GOT3 (cell line): Measurements from ENCODE around the gene CSNK1A1.
"Not testable (repeated sequence)": the region's sequence is repeated elsewhere in the genome, so short reads cannot be mapped to it uniquely, and the experiment has no call there.

Source experiments
- DNase-seq: peaks from one replicate; lab custom pipeline; 2025; ENCODE audit warnings: mixed read lengths; lab: John Stamatoyannopoulos, UW

The CSNK1A1 gene

DNA sequence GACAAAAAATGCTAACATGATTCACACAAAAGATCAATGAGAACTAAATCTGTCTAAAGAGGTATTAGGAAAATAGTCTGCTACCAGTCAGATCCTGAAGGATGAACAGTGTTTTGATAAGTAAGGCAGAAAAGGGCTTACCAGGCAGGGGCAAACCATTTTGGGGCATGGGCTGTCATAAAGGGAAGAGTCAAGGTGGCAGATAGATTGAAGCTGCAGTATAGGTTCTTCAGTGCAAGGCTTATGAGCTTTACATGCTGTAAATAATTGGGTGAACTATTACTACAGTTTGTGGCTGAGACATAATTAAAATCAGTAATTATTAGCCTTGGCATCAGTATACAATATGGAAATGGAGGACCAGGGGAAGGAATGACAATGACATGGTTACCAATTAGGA is 21.8 kb downstream of the CSNK1A1 start:
- DNase-seq = no peak

DNA sequence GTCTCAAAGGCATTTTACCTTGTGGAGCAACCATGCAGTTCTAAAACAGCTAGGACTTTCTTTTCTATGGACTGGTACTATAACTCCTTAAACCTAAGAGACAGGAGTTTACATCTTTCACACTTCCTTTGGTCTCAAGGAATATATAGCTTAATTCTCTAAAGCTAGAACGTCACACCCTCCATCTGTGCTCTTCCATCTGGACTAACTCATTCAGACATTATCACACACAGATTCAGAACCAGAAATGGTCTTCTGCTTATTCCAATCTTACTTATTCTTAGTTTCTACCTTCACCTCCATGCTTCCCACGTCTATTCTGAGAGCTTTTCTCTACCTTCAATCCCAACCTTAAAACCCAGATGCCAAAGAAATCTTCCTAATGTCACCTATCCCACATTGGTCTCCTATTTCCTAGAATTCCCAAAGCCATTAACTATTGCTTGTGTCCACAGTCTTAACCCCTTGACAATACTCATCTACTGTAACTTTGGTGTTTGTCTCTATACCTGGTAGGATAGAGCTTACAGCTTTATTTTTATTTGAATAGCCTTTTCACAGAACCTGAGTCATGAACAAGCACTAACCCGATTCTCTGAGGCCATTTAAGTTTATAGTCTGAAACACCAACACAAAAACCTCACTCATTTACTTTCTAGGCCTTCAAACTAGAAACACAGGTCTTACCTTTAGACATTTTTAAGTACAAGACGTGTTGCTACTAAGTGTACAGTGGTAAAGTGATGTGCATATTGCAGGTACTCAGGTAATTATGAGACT is 22.8 kb downstream of the CSNK1A1 start:
- DNase-seq = no peak

DNA sequence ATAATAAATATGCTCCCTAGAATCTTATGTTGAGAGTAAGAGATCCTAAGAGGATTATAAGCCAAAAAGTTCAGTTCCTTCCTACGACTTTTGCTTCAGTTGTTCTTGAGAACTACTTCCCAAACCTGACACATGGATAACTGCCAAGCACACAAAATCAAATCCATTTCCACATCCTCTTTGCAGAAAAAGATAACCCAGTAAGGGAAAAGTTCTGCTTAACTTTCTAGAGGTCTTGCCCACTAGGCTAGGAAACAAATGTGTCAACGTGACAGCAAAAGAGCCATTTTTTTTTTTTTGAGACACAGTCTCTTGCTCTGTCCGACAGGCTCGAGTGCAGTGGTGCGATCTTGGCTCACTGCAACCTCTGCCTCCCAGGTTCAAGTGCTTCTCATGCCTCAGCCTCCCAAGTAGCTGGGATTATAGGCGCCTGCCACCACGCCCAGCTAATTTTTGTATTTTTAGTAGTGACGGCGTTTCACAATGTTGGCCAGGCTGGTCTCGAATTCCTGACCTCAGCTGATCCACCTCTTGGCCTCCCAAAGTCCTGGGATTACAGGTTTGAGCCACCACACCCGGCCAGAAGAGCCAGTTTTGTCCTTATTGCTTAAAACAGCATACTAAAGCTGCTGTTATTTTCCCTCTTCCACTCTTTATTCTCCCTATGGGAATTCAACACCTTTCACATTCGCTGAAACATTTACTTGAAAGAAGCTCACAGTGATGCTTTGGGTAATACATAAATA is 24.2 kb downstream of the CSNK1A1 start:
- no peak for DNase-seq

DNA sequence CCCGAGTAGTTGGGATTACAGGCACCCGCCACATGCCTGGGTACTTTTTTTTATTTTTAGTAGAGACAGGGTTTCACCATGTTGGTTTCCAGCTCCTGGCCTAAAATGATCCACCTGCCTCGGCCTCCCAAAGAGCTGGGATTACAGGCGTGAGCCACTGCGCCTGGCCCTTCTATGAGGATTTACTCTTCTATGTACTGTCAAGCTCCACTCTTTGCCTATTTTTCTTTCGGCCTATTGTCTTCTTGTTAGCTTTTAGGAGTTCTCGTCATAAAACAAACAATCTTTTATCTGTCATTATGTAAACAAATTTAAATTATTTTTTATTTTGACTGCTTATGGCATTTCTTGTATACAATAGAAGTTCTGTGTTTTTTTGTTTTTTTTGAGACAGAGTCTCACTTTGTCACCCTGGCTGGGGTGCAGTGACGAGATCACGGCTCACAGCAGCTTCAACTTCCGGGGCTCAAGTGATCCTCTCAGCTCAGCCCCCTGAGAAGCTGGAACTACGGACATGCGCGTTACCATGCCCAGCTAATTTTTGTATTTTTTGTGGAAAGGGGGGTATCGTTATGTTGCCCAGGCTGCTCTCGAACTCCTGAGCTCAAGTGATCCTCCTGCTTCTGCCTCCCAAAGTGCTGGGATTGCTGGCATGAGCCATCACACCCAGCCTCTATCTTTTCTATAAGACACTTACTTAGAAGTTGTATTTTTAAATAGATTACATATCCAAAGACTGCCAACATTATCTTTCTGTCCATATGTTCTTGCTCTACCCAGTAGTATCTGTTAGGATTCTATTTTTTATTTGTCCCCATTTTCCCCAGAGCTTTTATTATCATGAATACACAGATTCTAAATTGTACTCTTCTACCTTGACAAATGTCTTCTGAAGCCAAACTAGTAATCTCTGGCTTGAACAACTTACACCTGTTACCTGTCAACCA is 29.2 kb downstream of the CSNK1A1 start:
- DNase-seq = no peak

DNA sequence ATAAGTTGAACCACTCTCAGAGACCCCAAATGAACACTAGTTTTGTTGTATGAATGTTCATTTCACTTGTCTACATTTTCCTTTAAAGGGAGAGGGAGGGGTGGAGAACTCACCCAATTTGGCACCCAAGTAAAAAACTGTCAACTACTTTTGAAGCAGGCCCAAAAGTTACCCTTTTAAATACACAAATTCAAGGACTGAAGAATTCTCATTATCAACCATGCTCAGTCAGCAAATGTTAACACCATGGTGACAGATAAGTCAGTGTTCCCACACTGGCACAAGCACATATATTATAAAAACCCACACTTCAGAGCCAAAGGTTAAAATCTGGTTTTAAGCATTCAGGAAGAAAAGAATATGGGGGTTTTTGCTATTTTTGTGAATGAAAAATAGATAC is 31.6 kb downstream of the CSNK1A1 start:
- no peak for DNase-seq

DNA sequence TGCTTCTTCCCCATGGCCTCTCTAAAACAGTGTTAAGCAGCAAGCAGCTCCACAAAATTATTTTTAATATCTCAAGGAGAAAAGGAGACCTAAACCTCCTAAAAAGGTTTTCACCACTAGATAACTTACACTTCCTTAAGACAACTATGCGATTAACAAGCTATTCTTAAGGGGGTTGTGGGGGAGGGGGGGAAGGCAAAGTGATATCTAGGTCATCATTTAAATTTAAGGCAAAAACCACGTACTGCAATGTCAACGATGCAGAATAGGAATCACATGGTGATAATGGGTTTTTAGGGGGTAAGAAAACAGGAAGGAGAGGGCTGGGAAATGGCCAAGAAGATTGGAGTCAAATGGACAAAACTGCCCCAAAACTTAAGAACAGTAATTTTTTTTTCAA is 32.6 kb downstream of the CSNK1A1 start:
- DNase-seq = no peak

DNA sequence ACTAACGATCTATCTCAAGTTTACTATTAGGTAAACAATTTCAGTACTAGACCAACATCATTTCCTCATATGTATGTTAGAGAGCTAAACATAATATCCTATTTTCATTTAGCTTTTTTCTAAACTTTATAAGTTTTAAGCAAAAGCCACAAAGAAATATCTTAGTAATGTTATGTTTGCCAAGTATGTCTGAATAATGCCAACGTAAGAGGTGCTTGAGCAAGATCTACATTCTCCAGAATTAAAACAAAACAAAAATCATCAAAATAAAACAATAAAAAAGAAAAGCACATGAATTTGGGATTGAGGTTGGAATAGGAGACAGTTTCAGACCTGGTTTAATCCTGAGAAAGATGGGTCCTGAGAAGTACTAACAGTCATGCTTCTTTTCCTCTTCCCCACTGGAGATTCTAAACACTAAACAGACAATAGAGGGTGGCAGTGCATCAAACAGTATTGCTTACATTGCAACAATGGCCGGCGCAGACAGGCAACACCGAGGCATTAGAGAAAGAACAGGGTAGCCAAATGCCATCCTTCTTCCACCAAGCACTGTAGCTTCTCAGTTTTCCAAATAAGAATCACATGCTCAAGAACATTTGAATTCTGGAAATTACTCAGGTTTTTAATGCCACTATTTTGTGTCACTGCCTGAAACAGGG is 33.6 kb downstream of the CSNK1A1 start:
- DNase-seq = no peak

DNA sequence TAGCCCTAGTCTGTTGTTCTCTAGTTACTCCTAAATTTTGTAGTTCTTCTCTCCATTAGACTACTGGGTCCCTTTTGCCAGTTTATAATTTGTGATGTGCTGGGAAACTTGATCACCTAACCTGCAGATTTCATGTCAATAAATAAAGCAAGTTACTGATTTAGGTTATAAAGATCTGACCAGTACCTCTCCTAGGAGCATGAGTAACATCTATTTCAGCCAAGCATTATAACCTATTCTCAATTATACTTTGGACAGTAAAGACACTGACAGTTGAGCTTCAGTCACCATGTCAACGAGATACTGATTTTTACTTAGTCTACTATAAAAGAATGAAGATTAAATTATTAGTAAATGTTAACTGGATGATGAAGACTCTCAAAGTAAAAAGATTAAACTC is 36.7 kb downstream of the CSNK1A1 start:
- DNase-seq = no peak

DNA sequence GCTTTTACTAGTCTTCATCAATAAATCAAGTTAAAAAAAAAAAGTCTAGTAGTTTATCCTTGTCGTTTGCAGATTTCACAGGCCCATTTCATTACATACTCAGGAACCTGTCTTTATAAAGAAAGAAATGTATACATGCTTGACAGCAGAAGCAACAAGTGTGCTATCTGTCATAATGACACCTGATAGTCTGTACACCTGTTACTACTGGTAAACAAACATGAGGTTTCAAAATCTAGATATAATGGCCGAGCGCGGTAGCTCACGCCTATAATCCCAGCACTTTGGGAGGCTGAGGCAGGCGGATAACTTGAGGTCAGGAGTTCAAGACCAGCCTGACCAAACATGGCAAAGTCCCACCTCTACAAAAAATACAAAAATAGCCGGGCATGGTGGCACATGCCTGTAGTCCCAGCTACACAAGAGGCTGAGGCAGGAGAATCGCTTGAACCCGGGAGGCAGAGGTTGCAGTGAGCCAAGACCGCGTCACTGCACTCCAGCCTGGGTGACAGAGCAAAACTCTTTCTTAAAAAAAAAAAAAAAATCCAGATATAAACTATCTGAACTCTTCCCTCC is 37.8 kb downstream of the CSNK1A1 start:
- DNase-seq = not testable (repeated sequence)

DNA sequence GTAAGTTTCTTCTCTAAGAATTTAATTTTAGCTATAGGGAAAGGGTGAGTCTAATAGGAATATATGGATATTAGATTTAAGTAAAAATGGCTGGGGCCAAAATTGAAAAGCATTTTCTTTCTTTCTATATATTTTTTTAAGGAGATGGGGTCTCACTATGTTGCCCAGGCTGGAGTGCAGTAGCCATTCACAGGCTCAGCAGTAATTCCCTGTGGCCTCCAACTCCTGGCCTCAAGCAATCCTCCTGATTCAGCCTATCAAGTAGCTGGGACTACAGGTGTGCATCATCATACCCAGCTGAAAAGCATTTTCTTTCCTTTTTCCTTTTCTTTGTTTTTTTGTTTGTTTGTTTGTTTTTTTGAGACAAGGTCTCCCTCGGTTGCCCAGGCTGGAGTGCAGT is 41.1 kb downstream of the CSNK1A1 start:
- DNase-seq = no peak

DNA sequence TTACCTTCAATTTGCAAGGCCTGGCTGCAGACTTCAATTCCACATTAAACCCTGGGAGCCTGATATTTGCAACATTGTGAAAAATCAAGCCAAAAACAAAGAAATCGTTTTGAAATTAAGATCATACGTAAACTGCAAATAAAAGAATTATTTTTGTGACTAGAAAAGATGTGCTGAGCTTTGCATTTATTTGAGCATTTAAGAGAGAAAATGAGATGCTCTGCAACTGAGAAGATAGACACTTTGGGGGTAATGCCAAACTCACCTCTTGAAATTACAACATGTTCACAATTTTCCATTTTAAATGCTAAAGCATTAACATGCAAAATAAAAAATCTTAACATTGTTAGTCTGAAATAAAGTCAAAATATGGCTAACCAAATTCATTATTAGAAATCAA is 46.6 kb downstream of the CSNK1A1 start:
- DNase-seq = no peak

DNA sequence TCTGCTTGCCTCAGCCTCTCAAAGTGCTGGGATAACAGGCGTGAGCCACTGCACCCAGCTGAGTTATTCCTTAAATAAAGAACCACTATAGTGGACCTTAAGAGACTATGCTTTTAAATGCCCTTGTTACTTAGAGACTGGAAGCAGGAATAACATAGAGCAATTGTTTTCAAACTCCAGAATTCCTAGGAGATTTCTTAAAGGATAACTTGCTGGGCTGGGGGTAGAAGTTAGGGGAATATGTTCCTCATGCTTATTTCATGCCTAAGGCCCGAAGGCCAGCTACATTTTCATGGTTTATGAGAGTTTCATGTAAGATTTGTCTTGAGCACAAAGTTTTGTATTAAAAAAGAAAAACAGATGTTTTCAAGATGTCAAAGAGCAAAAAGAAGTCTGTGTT is 48.2 kb downstream of the CSNK1A1 start:
- DNase-seq = no peak

DNA sequence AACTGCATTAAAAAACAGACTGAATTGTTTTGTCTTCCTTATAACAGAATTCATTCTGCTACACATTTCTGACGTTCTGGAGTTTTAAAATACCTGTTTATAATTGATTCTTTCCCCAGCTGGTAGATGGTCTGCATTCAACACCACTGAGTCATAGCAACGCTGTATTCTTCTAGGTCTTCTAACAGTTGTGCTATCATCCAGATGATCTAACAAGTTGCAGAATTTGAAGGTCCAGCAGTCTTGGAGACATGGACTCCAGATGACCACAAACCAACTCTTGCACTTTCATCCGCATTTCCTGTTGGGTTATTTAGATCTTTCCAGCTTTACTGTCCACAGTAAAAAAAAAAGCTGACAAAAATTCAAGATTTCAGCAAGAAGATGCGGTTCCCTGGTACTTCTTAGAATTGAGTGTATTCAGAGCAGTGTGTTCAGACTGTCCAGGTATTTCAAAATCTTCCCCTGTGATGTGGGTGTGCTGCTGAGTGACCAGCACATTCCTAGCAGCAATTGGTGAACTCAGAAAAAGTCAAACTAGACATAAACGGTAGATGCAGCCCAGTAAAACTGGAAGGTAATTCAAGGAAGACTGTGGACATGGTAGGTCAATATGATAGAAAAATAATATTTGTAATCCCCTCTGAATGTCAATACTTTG is 50.2 kb downstream of the CSNK1A1 start:
- DNase-seq = no peak

DNA sequence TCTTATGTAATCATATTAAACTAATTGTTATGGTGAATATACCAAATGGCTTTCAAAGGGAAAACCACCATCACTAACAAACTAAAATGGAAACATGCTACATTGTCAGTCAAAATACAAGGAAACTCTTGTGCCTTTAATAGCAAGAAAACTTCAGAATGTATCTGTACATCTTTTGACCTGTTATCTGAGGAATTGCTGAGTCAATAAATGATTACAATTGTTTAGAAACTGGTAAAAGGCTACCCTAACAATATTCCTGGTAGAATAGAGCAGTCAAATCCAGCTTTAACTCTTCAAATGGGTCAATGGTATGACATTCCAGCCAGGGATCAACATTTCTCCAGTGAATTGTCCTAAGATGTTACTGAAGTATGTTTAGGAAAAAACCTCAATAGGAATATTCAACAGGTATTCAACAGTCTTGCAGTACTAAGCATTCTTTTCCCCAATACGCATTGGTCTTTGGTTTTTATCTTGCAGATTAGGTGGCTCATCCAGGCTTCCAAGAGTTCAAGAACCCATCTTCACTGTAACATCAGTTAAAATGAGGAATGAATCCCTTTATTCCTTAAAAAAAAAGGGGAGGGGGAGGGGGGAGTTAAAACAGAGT is 52.4 kb downstream of the CSNK1A1 start:
- DNase-seq = no peak

DNA sequence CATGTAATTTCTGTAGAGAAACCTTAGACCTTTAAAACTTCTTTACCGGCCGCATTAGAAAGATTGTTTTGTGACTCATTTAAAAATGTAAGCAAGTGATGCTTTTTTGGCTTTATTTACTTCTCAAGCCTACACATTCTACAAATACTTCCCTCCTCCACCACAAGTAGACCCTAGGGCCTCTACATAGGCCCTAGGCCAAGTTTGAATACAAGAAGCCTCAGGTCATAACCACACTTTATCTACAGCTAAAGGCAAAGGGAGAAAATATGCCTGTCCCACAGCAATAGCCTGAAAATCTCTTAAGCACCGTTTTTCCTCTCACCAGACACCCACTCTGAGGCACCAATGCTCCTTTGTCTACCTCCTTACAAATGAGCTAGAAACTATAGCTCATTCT is 53.9 kb downstream of the CSNK1A1 start:
- no peak for DNase-seq

DNA sequence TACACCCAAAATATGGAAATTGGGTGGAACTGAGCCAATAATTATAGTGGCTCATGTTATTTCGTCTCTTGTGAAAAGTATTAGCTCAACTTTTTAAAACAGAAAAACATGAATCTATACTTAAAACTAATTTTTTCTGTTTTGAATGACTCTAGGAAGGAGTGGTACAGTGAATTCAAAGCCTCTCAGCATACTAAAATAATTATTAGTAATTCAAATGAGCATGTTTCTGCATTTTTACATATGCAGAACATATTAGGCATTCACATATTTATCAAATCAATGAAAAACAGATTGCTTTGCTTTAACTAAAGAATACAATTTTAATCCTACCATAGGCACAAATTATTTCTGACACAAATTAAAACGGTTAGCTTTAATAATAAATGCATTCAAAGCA is 54.3 kb downstream of the CSNK1A1 start:
- DNase-seq = no peak

DNA sequence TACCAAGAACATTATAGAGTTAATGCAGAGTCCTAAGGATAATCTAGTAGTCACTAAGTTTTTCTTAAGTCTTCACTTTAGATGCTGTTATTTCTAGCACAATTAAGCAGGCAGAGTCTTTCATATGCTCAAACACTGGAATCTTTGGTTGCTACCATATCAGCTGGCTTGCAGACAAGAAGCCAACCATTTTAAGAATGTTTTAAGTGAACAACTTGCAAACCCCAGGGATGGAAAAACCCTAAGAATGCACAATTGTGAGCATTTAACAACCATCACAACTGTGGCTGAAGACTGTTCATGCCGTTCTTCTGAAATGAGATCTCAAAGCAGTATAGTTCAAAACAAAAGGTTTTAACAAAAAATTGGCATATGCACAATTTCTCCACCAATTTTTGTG is 55.1 kb downstream of the CSNK1A1 start:
- no peak for DNase-seq

DNA sequence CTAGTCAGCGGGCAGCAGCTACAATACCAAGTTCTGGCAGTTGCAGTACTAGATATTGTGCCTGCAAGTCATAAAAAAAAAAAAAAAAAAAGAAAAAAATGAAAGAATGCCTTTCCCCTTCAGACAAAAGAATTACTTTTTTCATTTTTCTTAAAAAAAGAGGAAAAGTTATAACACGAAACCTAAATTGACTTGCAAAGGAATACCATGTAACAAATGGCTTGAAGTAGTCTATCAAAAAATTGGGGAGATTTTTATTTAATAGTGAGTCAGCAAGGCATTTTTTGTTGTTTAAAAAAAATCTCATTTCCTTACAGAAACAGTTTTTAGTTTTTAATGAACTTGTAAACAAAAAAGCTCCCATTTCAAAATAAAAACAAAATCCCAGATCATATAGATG is 55.6 kb downstream of the CSNK1A1 start:
- DNase-seq = no peak

DNA sequence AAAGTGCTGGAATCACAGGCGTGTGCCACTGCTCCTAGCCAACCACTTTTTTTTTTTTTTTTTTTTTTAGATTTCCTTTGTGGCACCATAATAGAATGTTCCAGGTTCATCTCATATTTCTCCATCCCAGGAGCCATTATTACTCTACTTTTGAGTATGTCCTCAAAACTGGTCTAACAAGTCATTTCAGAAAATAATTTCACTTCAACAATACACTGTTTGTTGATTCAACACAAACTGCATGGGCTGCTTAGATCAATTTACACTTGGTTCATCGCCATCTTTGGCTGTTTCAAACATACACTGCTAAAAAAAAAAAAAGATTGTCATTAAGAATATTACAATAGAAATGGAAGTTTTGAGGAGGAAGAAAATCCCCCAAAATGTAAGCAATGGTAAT is 57.9 kb downstream of the CSNK1A1 start:
- DNase-seq = no peak

DNA sequence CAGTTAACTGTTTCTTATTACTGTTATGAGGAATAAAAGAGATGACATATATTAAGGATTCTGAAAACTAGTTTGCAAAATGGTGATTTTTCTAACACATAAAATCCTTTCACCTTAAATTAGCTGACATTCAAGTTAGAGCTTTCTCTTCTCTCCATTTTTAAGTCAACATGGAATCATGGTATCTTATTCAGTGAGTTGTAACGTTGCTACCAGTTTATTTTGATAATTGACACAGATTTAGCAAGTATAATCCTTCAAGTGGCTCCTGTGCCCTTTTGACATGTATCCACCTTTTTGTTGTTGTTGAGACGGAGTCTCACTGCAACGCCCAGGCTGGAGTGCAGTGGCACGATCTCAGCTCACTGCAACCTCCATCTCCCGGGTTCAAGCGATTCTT is 58.5 kb downstream of the CSNK1A1 start:
- DNase-seq = no peak
